ENCODE data around the gene USP2.

Gene USP2

DNA sequence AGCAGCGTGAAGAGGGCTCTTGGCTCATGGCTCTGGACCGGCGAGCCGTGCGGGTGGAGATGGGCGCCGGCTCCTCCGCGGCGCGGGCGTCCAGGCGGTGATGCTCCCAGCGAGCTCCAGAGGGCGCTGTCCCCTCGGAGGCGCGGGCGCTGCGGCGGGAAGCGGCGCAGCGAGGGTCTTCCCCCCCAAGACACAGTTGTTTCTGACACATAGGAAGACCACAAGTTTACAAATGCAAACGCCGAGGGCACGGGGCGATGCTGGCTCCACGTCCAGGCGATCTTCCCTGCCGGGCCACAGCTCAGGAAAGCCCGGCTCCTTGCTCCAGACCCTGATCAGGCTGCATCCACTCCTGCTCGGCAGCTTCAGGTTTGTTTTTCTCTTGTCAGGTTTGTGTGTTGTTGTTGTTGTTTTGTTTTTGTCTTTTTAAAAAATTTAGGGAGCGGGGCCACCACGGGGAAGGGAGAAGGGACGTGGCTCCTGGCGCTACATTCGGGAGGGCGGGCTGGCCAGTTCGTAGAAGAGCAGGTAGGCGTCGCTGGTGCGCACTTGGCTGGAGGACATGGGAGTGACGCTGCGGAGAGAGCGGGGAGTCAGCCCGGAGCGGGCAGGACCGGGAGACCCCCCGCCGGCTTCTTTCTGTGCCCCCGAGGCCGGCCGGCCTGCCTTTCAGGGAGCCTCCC lies 25.0 kb downstream of the USP2 start:
- H3K4me3 ChIP-seq (ENCODE audit: low read depth, low read length), result peak overlapping the region; percentile 34
- DNase-seq (ENCODE audit: low read depth), result no peak
- TF ChIP-seq, protein P1, sequence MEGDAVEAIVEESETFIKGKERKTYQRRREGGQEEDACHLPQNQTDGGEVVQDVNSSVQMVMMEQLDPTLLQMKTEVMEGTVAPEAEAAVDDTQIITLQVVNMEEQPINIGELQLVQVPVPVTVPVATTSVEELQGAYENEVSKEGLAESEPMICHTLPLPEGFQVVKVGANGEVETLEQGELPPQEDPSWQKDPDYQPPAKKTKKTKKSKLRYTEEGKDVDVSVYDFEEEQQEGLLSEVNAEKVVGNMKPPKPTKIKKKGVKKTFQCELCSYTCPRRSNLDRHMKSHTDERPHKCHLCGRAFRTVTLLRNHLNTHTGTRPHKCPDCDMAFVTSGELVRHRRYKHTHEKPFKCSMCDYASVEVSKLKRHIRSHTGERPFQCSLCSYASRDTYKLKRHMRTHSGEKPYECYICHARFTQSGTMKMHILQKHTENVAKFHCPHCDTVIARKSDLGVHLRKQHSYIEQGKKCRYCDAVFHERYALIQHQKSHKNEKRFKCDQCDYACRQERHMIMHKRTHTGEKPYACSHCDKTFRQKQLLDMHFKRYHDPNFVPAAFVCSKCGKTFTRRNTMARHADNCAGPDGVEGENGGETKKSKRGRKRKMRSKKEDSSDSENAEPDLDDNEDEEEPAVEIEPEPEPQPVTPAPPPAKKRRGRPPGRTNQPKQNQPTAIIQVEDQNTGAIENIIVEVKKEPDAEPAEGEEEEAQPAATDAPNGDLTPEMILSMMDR (IDR thresholded peaks at IDR 0.05; ENCODE audit: low read depth, low read length, missing control alignments), result peak; percentile 90

DNA sequence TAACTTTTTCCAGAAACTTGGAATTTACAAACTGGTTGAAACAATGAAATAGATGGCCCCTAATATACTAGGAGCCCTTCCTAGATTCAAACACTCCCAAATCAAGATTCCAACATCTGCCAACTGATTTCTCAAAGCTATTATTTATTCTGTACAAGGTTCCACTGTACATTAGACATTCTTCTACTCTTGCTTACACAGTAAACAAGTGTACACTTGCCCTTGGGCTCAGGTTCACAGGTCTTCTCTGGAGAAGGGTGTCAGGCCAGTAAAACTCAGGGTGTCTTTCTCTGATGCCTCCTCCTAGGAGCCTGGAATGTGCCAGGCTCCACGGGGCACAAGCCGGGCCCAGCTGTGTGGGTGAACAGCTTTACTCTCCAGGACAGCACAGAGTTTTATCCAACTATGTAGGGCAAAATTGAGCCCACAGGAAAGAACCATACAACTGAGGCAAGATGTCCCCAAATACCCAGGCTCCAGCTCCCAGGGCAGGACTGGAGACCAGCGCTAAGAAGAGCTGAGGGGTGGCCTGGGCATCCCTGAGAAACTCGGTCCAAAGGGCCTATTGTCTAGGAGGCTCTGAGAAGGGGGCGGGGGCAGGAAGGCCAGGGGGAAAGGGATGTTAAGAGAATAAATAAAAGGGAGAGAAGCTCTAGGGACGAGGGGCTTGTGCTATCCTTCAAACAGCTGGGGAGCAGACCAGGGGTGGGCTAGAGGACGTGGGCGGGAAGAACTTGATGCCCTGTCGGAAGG lies 26.2 kb downstream of the USP2 start:
- TF ChIP-seq, protein P1 (IDR thresholded peaks at IDR 0.05; ENCODE audit: low read depth, low read length, missing control alignments), result no peak

DNA sequence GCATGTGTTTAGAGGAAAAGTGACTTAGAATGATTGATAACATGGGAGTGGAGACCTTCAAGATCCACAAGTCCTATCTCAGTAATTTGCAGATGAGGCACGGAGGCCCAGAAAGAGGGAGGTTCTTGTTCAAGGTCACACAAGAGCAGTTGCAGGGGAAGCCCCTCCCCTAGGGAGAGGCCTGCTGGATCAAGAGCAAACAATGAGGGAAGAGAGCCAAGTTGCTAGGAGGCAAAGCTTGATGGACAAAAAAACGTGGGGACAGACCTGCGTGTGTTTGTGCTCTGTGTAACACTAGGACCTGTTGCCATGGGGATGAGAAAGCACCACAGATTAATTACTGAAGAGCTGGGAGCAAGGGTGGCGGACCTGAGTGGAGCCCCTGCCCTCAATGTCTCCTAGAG lies 28.6 kb downstream of the USP2 start:
- no peak overlapping the region for H3K4me3 ChIP-seq (ENCODE audit: low read depth, low read length)
- TF ChIP-seq, protein P1 (IDR thresholded peaks at IDR 0.05; ENCODE audit: low read depth, low read length, missing control alignments), result no peak
- DNase-seq (ENCODE audit: low read depth), result no peak

More for the DNA sequence above, 26.2 kb downstream of the USP2 start:
- DNase-seq (ENCODE audit: low read depth), result no peak
- no peak overlapping the region for H3K4me3 ChIP-seq (ENCODE audit: low read depth, low read length)

DNA sequence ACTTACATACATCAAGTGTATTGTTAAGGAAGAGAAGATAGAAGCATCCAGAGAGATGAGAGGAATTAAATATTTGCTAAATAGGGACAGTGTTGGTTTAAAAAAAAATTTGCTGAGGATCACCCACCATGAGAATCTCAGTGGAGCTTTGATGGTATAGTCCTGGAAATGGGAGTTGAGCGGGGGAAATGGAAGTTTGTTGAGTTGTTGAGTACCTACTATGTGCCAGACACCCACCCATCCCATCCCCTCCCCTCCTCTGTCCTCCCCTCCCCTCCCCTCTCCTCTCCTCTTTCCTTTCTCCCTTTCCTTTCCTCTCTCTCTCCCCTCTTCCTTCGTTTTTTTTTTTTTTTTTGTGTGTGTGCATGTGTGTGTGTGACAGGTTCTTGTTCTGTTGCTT lies 30.3 kb downstream of the USP2 start:
- DNase-seq (ENCODE audit: low read depth), result no peak
- no peak overlapping the region for H3K4me3 ChIP-seq (ENCODE audit: low read depth, low read length)
- TF ChIP-seq, protein P1 (IDR thresholded peaks at IDR 0.05; ENCODE audit: low read depth, low read length, missing control alignments), result no peak

DNA sequence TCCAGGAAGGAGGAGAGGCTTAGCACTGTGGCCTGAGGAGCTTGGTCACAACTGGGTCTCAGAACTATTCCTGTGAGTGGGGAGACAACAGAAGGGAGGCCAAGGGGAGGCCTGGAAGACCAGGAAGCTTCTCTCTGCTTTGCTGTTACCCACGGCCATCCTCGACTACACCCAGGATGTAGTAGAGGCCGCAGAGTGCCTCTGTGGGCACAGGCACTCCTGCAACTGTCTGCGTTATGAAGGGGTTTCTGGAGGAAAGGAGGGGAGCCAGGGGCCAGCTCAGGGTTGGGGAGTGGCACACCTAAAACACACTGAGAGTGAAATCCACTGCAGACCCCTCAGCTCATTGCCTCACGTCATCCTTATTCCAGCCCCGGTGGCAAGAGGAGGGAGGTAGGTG lies 31.2 kb downstream of the USP2 start:
- TF ChIP-seq, protein P1 (IDR thresholded peaks at IDR 0.05; ENCODE audit: low read depth, low read length, missing control alignments), result no peak
- H3K4me3 ChIP-seq (ENCODE audit: low read depth, low read length), result no peak overlapping the region
- no peak for DNase-seq (ENCODE audit: low read depth)

DNA sequence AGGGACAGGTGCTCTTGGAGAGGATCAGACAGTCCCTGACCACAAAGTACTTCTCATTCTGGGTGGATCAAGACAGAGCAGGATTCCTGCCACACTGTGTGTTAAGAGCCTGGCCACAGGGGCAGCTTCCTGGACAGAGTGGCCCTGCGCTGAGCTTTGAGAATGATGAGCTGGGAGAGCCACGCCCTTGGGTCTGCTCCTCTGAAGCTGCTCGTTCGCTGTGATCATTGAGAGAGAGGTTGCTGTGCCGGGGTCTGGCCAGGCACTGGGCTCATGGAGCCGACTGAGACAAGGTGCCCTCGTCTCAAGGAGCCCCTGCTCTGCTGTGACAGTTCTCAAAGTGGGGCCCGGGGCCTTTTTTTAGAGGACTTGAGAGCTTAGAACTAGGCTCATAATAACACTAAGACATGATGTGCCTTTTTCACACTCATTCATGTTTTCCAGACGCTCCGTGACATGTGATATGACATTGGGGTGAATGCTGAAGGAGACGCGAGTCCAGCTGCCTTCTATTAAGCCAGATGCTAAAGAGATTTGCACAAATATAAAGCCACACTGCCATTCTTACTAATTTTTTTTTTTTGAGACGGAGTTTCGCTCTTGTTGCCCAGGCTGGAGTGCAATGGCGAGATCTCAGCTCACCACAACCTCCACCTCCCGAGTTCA lies 33.4 kb downstream of the USP2 start:
- no peak overlapping the region for H3K4me3 ChIP-seq (ENCODE audit: low read depth, low read length)

More for the DNA sequence above, 33.4 kb downstream of the USP2 start:
- no peak for DNase-seq (ENCODE audit: low read depth)
- TF ChIP-seq, protein P1 (IDR thresholded peaks at IDR 0.05; ENCODE audit: low read depth, low read length, missing control alignments), result no peak
